Myocyte (in vitro differentiated cells): ENCODE results near the gene TBC1D22A. TPM values are rescaled to one million over a fixed set of nuclear protein-coding genes. Genes with fewer than 3 reads are reported as not detected.
A peak's percentile ranks its signal among the peaks of the same experiment; 100 is the strongest.
"Not testable (repeated sequence)": the region's sequence is repeated elsewhere in the genome, so short reads cannot be mapped to it uniquely, and the experiment has no call there.

Source experiments
- DNase-seq: peaks from one replicate; pipeline ENCODE4 v3.0.0-alpha.2; 2012; ENCODE audit warnings: low read depth
- total RNA-seq: library from RNA; depleted of rRNA; stranded (reverse); fragments of >200 nt; gene quantifications from 2 replicates; pipeline ENCODE4 v1.2.3, GENCODE V29; 2014

Gene TBC1D22A
- total RNA-seq, 1 donor from 2014 or later = 15.9 TPM

GRCh38 chr22:47126344-47126811 lies 363.9 kb downstream of the TBC1D22A start:
- DNase-seq = no peak

GRCh38 chr22:47127441-47127871 lies 365.0 kb downstream of the TBC1D22A start:
- no peak for DNase-seq

- no peak for DNase-seq
Observed at GRCh38 chr22:47128216-47128615, 365.8 kb downstream of the TBC1D22A start.

GRCh38 chr22:47128622-47129215 lies 366.3 kb downstream of the TBC1D22A start:
- no peak for DNase-seq

- DNase-seq = no peak
Observed at GRCh38 chr22:47129902-47130635, 367.6 kb downstream of the TBC1D22A start.

DNA sequence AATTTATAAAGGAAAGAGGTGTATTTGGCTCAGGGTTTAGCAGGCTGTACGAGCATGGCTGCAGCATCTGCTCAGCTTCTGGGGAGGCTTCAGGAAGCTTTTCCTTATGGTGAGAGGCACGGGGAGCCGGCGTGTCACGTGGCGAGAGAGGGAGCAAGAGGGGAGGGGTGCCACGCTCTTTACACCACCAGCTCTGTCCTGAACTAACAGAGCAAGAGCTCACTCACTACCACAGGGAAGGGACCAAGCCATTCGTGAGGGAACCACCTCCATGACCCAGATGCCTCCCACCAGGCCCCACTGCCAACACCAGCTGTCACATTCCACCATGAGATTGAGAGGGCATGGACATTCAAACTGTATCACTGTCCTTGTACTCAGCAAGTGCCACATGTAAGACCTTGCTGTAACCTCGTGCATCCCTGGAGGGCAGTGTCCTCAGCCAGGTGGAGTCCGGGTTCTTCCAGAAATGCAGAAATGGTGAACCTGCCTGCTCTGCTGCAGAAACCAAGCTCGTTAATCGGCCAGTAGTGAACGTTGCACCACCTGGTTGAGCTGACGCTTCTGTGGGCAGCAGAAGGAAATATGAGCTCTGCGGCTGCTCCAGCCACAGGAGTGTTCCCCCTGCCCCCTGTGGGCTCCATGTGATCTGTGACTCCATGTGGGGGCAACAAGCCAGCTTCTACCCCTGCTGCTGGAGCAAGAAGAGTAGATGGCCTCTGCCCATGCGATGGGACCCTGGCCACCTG lies 368.6 kb downstream of the TBC1D22A start:
- peak; percentile 53 for DNase-seq

GRCh38 chr22:47131632-47132427 lies 369.4 kb downstream of the TBC1D22A start:
- no peak for DNase-seq

DNA sequence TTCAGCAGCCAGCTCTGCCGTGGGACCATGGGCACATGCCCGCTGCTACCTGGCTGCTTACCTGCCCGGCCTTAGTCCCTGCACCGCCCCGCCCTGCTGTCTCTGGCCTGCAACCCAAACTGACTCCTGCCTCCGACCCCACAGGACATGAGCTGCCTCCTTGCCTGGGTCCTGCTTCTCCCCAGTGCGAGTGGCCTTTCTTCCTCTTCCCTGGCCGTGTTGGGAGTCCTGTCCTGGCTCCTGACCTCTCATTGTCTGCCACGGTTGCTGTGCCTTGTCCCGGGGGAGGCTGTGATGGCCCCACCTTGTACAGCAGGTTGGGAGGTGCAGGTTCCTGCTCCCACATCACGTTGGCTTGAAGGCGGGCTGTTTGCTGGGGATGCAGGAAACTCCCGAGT lies 370.0 kb downstream of the TBC1D22A start:
- no peak for DNase-seq

GRCh38 chr22:47133061-47133969 lies 370.9 kb downstream of the TBC1D22A start:
- DNase-seq = no peak

- DNase-seq = no peak
Observed at GRCh38 chr22:47134222-47134621, 371.8 kb downstream of the TBC1D22A start.

- DNase-seq = no peak
Observed at GRCh38 chr22:47135338-47135737, 372.9 kb downstream of the TBC1D22A start.

GRCh38 chr22:47136050-47136449 lies 373.6 kb downstream of the TBC1D22A start:
- no peak for DNase-seq

DNA sequence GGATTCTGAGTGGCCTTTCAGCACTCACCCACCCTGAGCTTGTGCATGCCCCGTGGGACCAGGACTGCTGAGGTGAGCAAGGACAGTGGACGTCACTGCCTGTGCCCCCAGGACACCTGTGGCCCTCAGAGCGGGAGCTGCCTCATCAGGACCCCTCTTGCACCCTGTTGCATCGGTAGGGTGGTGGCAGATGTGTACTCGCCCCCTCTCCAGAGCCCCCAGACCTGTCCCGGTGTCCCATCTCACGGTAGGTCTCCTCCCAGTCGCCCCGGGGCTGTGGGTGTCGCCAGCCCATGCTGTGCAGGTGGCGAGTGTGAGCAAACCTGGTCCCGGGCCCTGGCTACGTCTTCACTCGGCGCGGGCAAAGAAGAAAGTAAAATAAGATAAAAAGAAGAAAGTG lies 374.2 kb downstream of the TBC1D22A start:
- DNase-seq = no peak

GRCh38 chr22:47139013-47139789 lies 376.8 kb downstream of the TBC1D22A start:
- no peak for DNase-seq

DNA sequence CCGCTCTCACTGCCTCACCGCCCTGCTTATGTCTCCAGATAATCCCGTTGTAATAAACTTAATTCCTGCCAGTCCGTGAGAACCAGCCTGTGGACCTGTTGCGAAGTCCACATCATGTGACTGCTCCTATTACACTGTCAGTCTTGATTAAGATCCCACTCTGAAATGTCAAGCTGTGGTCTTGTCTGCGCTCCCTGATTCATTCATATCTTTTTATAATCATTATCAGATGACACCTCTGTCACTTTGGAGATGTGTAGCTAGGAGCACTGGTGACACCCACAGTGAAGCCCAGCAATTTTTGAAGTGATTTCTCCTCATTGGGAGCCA lies 377.3 kb downstream of the TBC1D22A start:
- DNase-seq = peak; percentile 20

DNA sequence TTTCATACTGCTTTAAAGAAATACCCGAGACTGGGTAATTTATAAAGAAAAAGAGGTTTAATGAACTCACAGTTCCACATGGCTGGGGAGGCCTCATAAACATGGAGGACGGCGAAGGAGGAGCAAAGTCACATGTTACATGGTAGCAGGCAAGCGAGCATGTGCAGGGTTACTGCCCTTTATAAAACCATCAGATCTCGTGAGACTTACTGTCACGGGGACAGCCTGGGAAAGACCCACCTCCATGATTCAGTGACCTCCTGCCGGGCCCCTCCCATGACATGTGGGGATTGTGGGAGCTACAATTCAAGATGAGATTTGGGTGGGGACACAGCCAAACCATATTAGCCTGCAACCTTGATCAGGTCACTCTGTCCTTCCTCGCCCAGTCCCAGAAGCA lies 378.5 kb downstream of the TBC1D22A start:
- DNase-seq = not testable (repeated sequence)

- DNase-seq = no peak
Observed at GRCh38 chr22:47142427-47143046, 380.1 kb downstream of the TBC1D22A start.

DNA sequence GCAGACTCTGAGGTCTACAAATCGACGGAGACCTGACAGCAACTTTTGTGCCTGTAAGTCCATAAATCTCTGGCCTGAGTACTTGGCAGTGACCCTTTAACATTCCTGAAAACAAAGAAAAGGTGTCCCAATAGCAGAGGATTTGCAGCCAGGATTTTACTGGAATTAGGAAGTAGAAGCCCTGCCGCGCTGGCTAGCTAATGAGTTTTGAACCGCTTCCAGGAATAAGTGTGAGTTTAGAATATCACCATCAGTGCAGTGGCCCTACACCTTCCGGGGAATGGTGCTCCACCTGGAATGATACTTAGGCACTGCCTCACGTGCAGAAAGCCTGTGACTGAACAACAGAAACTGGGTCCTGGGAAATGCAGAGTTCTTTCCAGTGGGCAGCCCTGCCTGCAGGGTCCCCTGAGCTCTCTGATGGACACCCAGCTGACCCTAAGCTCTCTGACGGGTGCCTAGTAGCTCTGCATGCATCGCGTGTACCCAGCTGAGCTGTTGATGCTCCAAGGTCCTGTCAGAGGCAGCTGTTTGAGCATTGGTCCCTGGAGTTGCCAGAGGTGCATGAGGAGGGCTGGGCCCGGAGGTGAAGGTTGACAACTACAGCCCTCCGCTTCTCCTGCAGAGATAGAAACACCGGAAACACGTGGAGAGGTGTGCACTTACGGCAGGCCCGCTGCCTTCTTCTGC lies 380.9 kb downstream of the TBC1D22A start:
- DNase-seq = no peak
